Measurements from ENCODE around the gene NRROS.

Gene NRROS

DNA sequence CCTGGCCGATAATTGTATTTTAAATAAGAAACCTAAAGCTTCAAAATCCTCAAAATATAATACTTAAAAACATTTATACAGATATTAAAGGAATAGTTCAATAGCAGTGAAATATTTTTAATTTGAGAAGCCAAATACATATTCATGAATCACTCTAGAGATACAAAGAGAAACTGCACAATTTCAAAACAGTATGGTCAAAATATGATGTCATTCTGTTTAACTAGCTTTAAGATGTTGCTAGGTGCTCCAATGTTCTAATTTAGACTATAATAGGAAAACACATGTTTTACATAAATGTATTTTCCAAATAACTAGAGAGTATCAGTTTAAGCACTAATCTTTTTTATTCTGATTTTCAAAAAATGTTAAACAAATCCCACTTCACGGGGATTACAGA lies 10.3 kb upstream of the NRROS start:
- Histone ChIP-seq H3K18ac (ENCODE audit: low read length) (no peak overlapping the region), H4K12ac (ENCODE audit: low read depth, low read length) (no peak overlapping the region), H4K8ac (ENCODE audit: low read depth, low read length) (no peak overlapping the region), H4K91ac (ENCODE audit: low read depth, low read length) (no peak overlapping the region), H3K23ac (ENCODE audit: low read length) (no peak overlapping the region), H3K79me1 (ENCODE audit: low read length) (peaks cover 10% of the 10 kb centered on the region), H3K4me3 (ENCODE audit: low read depth, low read length) (no peak overlapping the region), H2BK12ac (ENCODE audit: low read length) (no peak overlapping the region), H2BK120ac (ENCODE audit: insufficient read depth, low read length, poor library complexity) (no peak overlapping the region), H3K27me3 (ENCODE audit: insufficient read depth, low read length) (no peaks in the 10 kb centered on the region), H3K4me2 (ENCODE audit: low read length) (no peak overlapping the region), H3K4ac (ENCODE audit: low read depth, low read length) (no peak overlapping the region), H3K79me2 (ENCODE audit: control insufficient read depth, insufficient read depth, low read length, poor library complexity) (peaks cover 5% of the 10 kb centered on the region), H3K36me3 (ENCODE audit: control insufficient read depth in 1 of 2, insufficient read depth in 2 of 2, low read length in 2 of 2) (no peaks in the 10 kb centered on the region), H2AK5ac (ENCODE audit: low read length) (no peak overlapping the region), H3K14ac (ENCODE audit: low read length) (no peak overlapping the region), H3K27ac (ENCODE audit: low read depth, low read length) (no peak overlapping the region), H3K4me1 (ENCODE audit: control insufficient read depth in 1 of 2, insufficient read depth in 2 of 2, low read length in 2 of 2) (peaks cover 0 to 8% of the 10 kb centered on the region in 2 experiments), H2AFZ (ENCODE audit: insufficient read depth, low read length, poor library complexity) (no peak overlapping the region), H3K9ac (ENCODE audit: low read length) (no peak overlapping the region), H3K9me3 (ENCODE audit: insufficient read depth, low read depth, low read length) (no peaks in the 10 kb centered on the region), H2BK5ac (ENCODE audit: low read depth, low read length, poor library complexity) (no peak overlapping the region)
- no CpG with 5 or more reads among the region's 2 CpGs for WGBS (ENCODE audit: extremely low coverage, insufficient coverage, insufficient read length)
- no peak for DNase-seq

DNA sequence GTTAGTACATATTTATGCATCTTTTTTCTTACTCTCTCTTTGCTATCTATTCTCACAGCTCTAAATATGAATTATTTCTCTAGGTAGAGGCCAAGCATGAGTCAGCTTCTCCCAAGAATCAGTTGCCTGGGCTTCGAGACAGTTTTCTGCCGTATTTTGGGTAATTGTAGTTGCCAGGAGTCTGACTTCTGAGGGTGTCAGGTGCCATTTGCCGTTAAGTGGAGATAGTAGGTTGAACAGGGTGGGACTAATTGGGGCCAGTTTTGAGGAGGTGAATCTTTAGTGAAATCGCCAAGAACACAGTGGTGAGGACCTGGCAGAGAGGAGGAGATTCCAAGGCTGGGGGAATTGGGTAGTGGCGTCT lies 7.8 kb upstream of the NRROS start:
- Histone ChIP-seq H4K8ac (ENCODE audit: low read depth, low read length) (peak overlapping the region; percentile 98), H2BK120ac (ENCODE audit: insufficient read depth, low read length, poor library complexity) (no peak overlapping the region), H4K91ac (ENCODE audit: low read depth, low read length) (peak overlapping the region; percentile 61), H2BK5ac (ENCODE audit: low read depth, low read length, poor library complexity) (no peak overlapping the region), H3K9me3 (ENCODE audit: insufficient read depth, low read depth, low read length) (no peaks in the 10 kb centered on the region), H3K4me3 (ENCODE audit: low read depth, low read length) (peak overlapping the region; percentile 79), H3K79me1 (ENCODE audit: low read length) (peaks cover 10% of the 10 kb centered on the region), H2AFZ (ENCODE audit: insufficient read depth, low read length, poor library complexity) (peak overlapping the region; percentile 69), H3K27ac (ENCODE audit: low read depth, low read length) (no peak overlapping the region), H3K36me3 (ENCODE audit: control insufficient read depth in 1 of 2, insufficient read depth in 2 of 2, low read length in 2 of 2) (no peaks in the 10 kb centered on the region), H3K23ac (ENCODE audit: low read length) (no peak overlapping the region), H3K4me1 (ENCODE audit: control insufficient read depth in 1 of 2, insufficient read depth in 2 of 2, low read length in 2 of 2) (peaks cover 0 to 8% of the 10 kb centered on the region in 2 experiments), H4K12ac (ENCODE audit: low read depth, low read length) (peak overlapping the region; percentile 85), H3K9ac (ENCODE audit: low read length) (peak overlapping the region; percentile 66), H3K18ac (ENCODE audit: low read length) (no peak overlapping the region), H3K27me3 (ENCODE audit: insufficient read depth, low read length) (no peaks in the 10 kb centered on the region), H2BK12ac (ENCODE audit: low read length) (no peak overlapping the region), H3K4ac (ENCODE audit: low read depth, low read length) (peak overlapping the region; percentile 31), H2AK5ac (ENCODE audit: low read length) (no peak overlapping the region), H3K4me2 (ENCODE audit: low read length) (peak overlapping the region; percentile 68), H3K14ac (ENCODE audit: low read length) (peak overlapping the region; percentile 45), H3K79me2 (ENCODE audit: control insufficient read depth, insufficient read depth, low read length, poor library complexity) (peaks cover 5% of the 10 kb centered on the region)
- no CpG with 5 or more reads among the region's 5 CpGs for WGBS (ENCODE audit: extremely low coverage, insufficient coverage, insufficient read length)
- DNase-seq, result no peak

GRCh38 chr3:196632046-196632751 lies 7.3 kb upstream of the NRROS start:
- H3K14ac ChIP-seq (ENCODE audit: low read length), result peak overlapping the region; percentile 81
- peaks cover 10% of the 10 kb centered on the region for H3K79me1 ChIP-seq (ENCODE audit: low read length)
- no peak overlapping the region for H2BK12ac ChIP-seq (ENCODE audit: low read length)
- peaks cover 0 to 8% of the 10 kb centered on the region in 2 experiments for H3K4me1 ChIP-seq (ENCODE audit: control insufficient read depth in 1 of 2, insufficient read depth in 2 of 2, low read length in 2 of 2)
- no peaks in the 10 kb centered on the region for H3K9me3 ChIP-seq (ENCODE audit: insufficient read depth, low read depth, low read length)
- H3K36me3 ChIP-seq (ENCODE audit: control insufficient read depth in 1 of 2, insufficient read depth in 2 of 2, low read length in 2 of 2), result no peaks in the 10 kb centered on the region
- H4K91ac ChIP-seq (ENCODE audit: low read depth, low read length), result peak overlapping the region; percentile 61
- peak overlapping the region; percentile 56 for H3K4ac ChIP-seq (ENCODE audit: low read depth, low read length)
- H3K4me2 ChIP-seq (ENCODE audit: low read length), result peak overlapping the region; percentile 68
- H2AFZ ChIP-seq (ENCODE audit: insufficient read depth, low read length, poor library complexity), result peak overlapping the region; percentile 91
- H3K23ac ChIP-seq (ENCODE audit: low read length), result no peak overlapping the region
- peak; percentile 66 to 82 for DNase-seq
- H3K27ac ChIP-seq (ENCODE audit: low read depth, low read length), result peak overlapping the region; percentile 19
- H2BK5ac ChIP-seq (ENCODE audit: low read depth, low read length, poor library complexity), result peak overlapping the region; percentile 61
- H2BK120ac ChIP-seq (ENCODE audit: insufficient read depth, low read length, poor library complexity), result peak overlapping the region; percentile 86
- peak overlapping the region; percentile 81 for H3K9ac ChIP-seq (ENCODE audit: low read length)
- H3K79me2 ChIP-seq (ENCODE audit: control insufficient read depth, insufficient read depth, low read length, poor library complexity), result peaks cover 5% of the 10 kb centered on the region
- no peaks in the 10 kb centered on the region for H3K27me3 ChIP-seq (ENCODE audit: insufficient read depth, low read length)
- H2AK5ac ChIP-seq (ENCODE audit: low read length), result no peak overlapping the region
- H3K4me3 ChIP-seq (ENCODE audit: low read depth, low read length), result peak overlapping the region; percentile 79
- H4K12ac ChIP-seq (ENCODE audit: low read depth, low read length), result peak overlapping the region; percentile 85
- H4K8ac ChIP-seq (ENCODE audit: low read depth, low read length), result peak overlapping the region; percentile 98
- peak overlapping the region; percentile 74 for H3K18ac ChIP-seq (ENCODE audit: low read length)
- WGBS (ENCODE audit: extremely low coverage, insufficient coverage, insufficient read length), result no CpG with 5 or more reads among the region's 43 CpGs

GRCh38 chr3:196633555-196634151 lies 5.8 kb upstream of the NRROS start:
- Histone ChIP-seq H2BK12ac (ENCODE audit: low read length) (no peak overlapping the region), H3K36me3 (ENCODE audit: control insufficient read depth in 1 of 2, insufficient read depth in 2 of 2, low read length in 2 of 2) (no peaks in the 10 kb centered on the region), H3K4me2 (ENCODE audit: low read length) (no peak overlapping the region), H3K79me2 (ENCODE audit: control insufficient read depth, insufficient read depth, low read length, poor library complexity) (peaks cover 5% of the 10 kb centered on the region), H3K4me3 (ENCODE audit: low read depth, low read length) (no peak overlapping the region), H3K4ac (ENCODE audit: low read depth, low read length) (no peak overlapping the region), H2AFZ (ENCODE audit: insufficient read depth, low read length, poor library complexity) (no peak overlapping the region), H3K27ac (ENCODE audit: low read depth, low read length) (no peak overlapping the region), H3K9ac (ENCODE audit: low read length) (no peak overlapping the region), H2AK5ac (ENCODE audit: low read length) (peak overlapping the region; percentile 41), H3K4me1 (ENCODE audit: control insufficient read depth in 1 of 2, insufficient read depth in 2 of 2, low read length in 2 of 2) (peaks cover 0 to 8% of the 10 kb centered on the region in 2 experiments), H3K18ac (ENCODE audit: low read length) (no peak overlapping the region), H4K12ac (ENCODE audit: low read depth, low read length) (no peak overlapping the region), H3K9me3 (ENCODE audit: insufficient read depth, low read depth, low read length) (no peaks in the 10 kb centered on the region), H4K91ac (ENCODE audit: low read depth, low read length) (no peak overlapping the region), H3K14ac (ENCODE audit: low read length) (no peak overlapping the region), H4K8ac (ENCODE audit: low read depth, low read length) (no peak overlapping the region), H2BK5ac (ENCODE audit: low read depth, low read length, poor library complexity) (no peak overlapping the region), H2BK120ac (ENCODE audit: insufficient read depth, low read length, poor library complexity) (no peak overlapping the region), H3K23ac (ENCODE audit: low read length) (no peak overlapping the region), H3K27me3 (ENCODE audit: insufficient read depth, low read length) (peaks cover 1% of the 10 kb centered on the region), H3K79me1 (ENCODE audit: low read length) (peaks cover 10% of the 10 kb centered on the region)
- WGBS (ENCODE audit: extremely low coverage, insufficient coverage, insufficient read length), result no CpG with 5 or more reads among the region's 12 CpGs
- DNase-seq, result no peak

Data from trophoblast cell (in vitro differentiated cells and primary cell).